Esophagus squamous epithelium (tissue), 5 donors: ENCODE data around the gene CCL7. TPM values are rescaled to one million over a fixed set of nuclear protein-coding genes. Genes with fewer than 3 reads are reported as not detected.

Source experiments
- DNase-seq: peaks from one replicate; lab custom pipeline; 2025; lab: John Stamatoyannopoulos, UW
- H3K27ac ChIP-seq, 4 donors: fragments of 200-600 bp; sonication (generic); one replicate each; pipeline ENCODE4 v1.5.1; 2016 to 2019; ENCODE audit warnings: mild to moderate bottlenecking in 1 of 4
- H3K27me3 ChIP-seq, 4 donors: fragments of 200-600 bp; sonication (generic); 1 replicate in 3 of 4; 2 replicates in 1 of 4; pipeline versions ENCODE4 v1.5.1 to v1.6.0; 2017 to 2021; ENCODE audit warnings: antibody characterized with exemption in 1 of 4
- H3K36me3 ChIP-seq, 3 donors: fragments of 200-600 bp; sonication (generic); one replicate each; pipeline ENCODE4 v1.5.1; 2016 to 2019
- H3K4me1 ChIP-seq, 3 donors: fragments of 200-600 bp; sonication (generic); one replicate each; pipeline ENCODE4 v1.5.1; 2017 to 2019
- H3K4me3 ChIP-seq, 4 donors: fragments of 200-600 bp; sonication (generic); 1 replicate in 3 of 4; 2 replicates in 1 of 4; pipeline ENCODE4 v1.5.1; 2016 to 2019; ENCODE audit warnings: mild to moderate bottlenecking in 2 of 4, moderate library complexity in 1 of 4
- H3K9me3 ChIP-seq, 3 donors: fragments of 200-600 bp; sonication (generic); one replicate each; pipeline ENCODE4 v1.5.1; 2016 to 2019
- CTCF ChIP-seq, 6 experiments: fragments of 450-650 bp in 4 of 6; fragments of 200-600 bp in 2 of 6; sonication (generic) in 2 of 6; IDR thresholded peaks; one replicate each; pipeline ENCODE4 v1.5.1; 2016 to 2019; ENCODE audit warnings: antibody characterized with exemption in 6 of 6, mild to moderate bottlenecking in 4 of 6, moderate library complexity in 4 of 6
- POLR2A ChIP-seq, 4 donors: fragments of 450-650 bp; IDR thresholded peaks; one replicate each; pipeline ENCODE4 v1.6.1; 2017; ENCODE audit warnings: antibody characterized with exemption in 4 of 4, mild to moderate bottlenecking in 4 of 4, moderate library complexity in 3 of 4
- whole genome bisulfite sequencing, 2 donors: methylation state at CpG; one replicate each; pipeline ENCODE4 v1.1.5; 2018; 5-methylcytosine and 5-hydroxymethylcytosine counted together
- intact Hi-C: fragments of 100-400 bp; cut with DNase I; formaldehyde crosslinking; loops from one replicate; pipeline ENCODE4 v1.15.0; 2022
- total RNA-seq, 4 donors: library from RNA; depleted of rRNA; stranded (reverse); fragments of >200 nt; gene quantifications; one replicate each; pipeline ENCODE4 v1.1.0, GENCODE V29; 2016
- donor health status: DM: yes; HTN: yes; CAD: no.

The CCL7 gene
- total RNA-seq, result not detected

- intact Hi-C loops, result no loop called here
- H3K36me3 ChIP-seq, result no peaks in the 10 kb centered on the region
- H3K27me3 ChIP-seq, result peaks cover 0 to 14% (median 0%) of the 10 kb centered on the region in 4 donors
- no peak for DNase-seq
- no peak within 1 kb of the TSS for H3K27ac ChIP-seq
- H3K4me3 ChIP-seq, result no peak within 1 kb of the TSS
- no peak for TF ChIP-seq POLR2A (IDR thresholded peaks at IDR 0.05)
- TF ChIP-seq CTCF (IDR thresholded peaks at IDR 0.05), result no peak
- 0 to 27% methylated on average over 1 of the region's 1 CpG for WGBS, 2 donors
- no peaks in the 10 kb centered on the region for H3K4me1 ChIP-seq
- no peaks in the 10 kb centered on the region for H3K9me3 ChIP-seq
Measured at GRCh38 chr17:34269969-34270368, at the start of gene CCL7. CCL7 (plus strand) TSS chr17:34270221; CDS start chr17:34270291, 70 bp downstream.

GRCh38 chr17:34220752-34221395 is 49.1 kb upstream of the CCL7 start:
- Histone ChIP-seq H3K27me3 (peaks cover 0 to 30% (median 0%) of the 10 kb centered on the region in 4 donors), H3K27ac (no peak overlapping the region), H3K9me3 (no peaks in the 10 kb centered on the region), H3K36me3 (no peaks in the 10 kb centered on the region), H3K4me3 (no peak overlapping the region), H3K4me1 (peaks cover 0 to 9% (median 0%) of the 10 kb centered on the region in 3 donors)
- 75 to 84% methylated on average over 5 of the region's 5 CpGs for WGBS, 2 donors
- TF ChIP-seq CTCF (IDR thresholded peaks at IDR 0.05) (no peak), POLR2A (IDR thresholded peaks at IDR 0.05) (no peak)
- intact Hi-C loops, result no loop called here
- no peak for DNase-seq

- intact Hi-C loops, result no loop called here
- no peak for TF ChIP-seq POLR2A (IDR thresholded peaks at IDR 0.05)
Measured at GRCh38 chr17:34221411-34221810, 48.6 kb upstream of the CCL7 start.

GRCh38 chr17:34222722-34223497 is 47.1 kb upstream of the CCL7 start:
- TF ChIP-seq POLR2A (IDR thresholded peaks at IDR 0.05), result no peak
- no peak for TF ChIP-seq CTCF (IDR thresholded peaks at IDR 0.05)
- no peaks in the 10 kb centered on the region for H3K36me3 ChIP-seq
- H3K4me3 ChIP-seq, result no peak overlapping the region
- intact Hi-C loops, result no loop called here
- peaks cover 0 to 27% (median 0%) of the 10 kb centered on the region in 3 donors for H3K4me1 ChIP-seq
- no peak for DNase-seq
- peaks cover 0 to 30% (median 0%) of the 10 kb centered on the region in 4 donors for H3K27me3 ChIP-seq
- H3K27ac ChIP-seq, result no peak overlapping the region
- no peaks in the 10 kb centered on the region for H3K9me3 ChIP-seq
- 56 to 68% methylated on average over 3 of the region's 3 CpGs for WGBS, 2 donors

More at GRCh38 chr17:34221411-34221810, 48.6 kb upstream of the CCL7 start:
- H3K4me1 ChIP-seq, result peaks cover 0 to 12% (median 0%) of the 10 kb centered on the region in 3 donors
- peaks cover 0 to 30% (median 0%) of the 10 kb centered on the region in 4 donors for H3K27me3 ChIP-seq
- no peak overlapping the region for H3K27ac ChIP-seq
- DNase-seq, result no peak
- WGBS, 2 donors, result 89 to 93% methylated on average over 4 of the region's 4 CpGs
- H3K9me3 ChIP-seq, result no peaks in the 10 kb centered on the region
- H3K4me3 ChIP-seq, result no peak overlapping the region
- H3K36me3 ChIP-seq, result no peaks in the 10 kb centered on the region

- TF ChIP-seq CTCF (IDR thresholded peaks at IDR 0.05) (no peak), POLR2A (IDR thresholded peaks at IDR 0.05) (no peak)
- Histone ChIP-seq H3K4me3 (no peak overlapping the region), H3K27me3 (peaks cover 0 to 30% (median 0%) of the 10 kb centered on the region in 4 donors), H3K4me1 (peaks cover 0 to 23% (median 0%) of the 10 kb centered on the region in 3 donors), H3K36me3 (no peaks in the 10 kb centered on the region), H3K9me3 (peaks cover 0 to 16% (median 9%) of the 10 kb centered on the region in 3 donors), H3K27ac (no peak overlapping the region)
- intact Hi-C loops, result no loop called here
- WGBS, 2 donors, result 82 to 87% methylated on average over 9 of the region's 9 CpGs
- DNase-seq, result no peak
Measured at GRCh38 chr17:34225046-34225445, 45.0 kb upstream of the CCL7 start.
